Measurements from ENCODE around the gene NTF4.
"Not testable (repeated sequence)": the region's sequence is repeated elsewhere in the genome, so short reads cannot be mapped to it uniquely, and the experiment has no call there.

DNA sequence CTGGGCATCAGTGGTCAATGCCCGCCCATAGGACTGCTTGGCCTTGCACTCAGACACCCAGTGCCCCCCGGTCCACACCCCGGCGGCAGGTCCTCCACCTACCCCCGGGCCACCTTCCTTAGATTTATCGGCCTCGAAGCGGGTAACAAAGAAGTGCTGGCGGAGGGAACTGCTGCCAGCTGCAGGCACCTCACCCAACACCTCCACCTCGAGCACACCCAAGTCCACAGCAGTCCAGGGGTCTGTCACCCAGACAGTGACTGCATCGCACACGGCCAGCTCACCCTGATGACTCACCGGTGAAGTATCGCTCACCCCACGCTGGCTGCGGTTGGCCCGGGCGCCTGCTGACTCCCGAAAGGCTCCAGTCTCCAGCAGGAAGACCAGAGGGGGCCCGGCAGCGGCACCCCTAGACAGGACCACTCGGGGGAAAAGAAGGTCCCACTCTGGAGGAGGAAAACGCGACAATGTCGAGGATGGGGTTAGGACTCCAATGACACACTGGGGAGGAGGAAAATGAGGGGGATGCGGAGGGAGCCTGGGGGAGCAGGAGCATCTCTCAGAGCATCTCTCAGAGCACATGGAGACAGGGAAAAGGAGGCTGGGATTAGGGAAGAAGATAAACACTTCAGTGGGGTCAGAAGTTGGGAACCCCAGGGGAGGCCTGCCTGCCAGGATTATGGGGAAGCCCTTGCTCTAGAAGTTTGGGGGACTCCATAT lies 25.9 kb downstream of the NTF4 start:
- TF ChIP-seq CTCF (conservative IDR thresholded peaks at IDR 0.05); ZFX (IDR thresholded peaks at IDR 0.05): not testable (repeated sequence)

Measured in C4-2B (cell line).